H1 (cell line): Measurements from ENCODE around the gene BASP1.

ENCODE experiments used
- CHD1 ChIP-seq: IDR thresholded peaks from 2 replicates; pipeline ENCODE4 v1.6.1; 2012; ENCODE audit warnings: low read depth, low read length, improper control_type of control experiment
- CTCF ChIP-seq, 3 experiments: IDR thresholded peaks; 1 replicate in 2 of 3; 2 replicates in 1 of 3; pipeline versions ENCODE4 v1.5.1 to v1.6.1; 2011; ENCODE audit warnings: low read length in 3 of 3, mild to moderate bottlenecking in 3 of 3, inconsistent platforms in 2 of 3, low read depth in 1 of 3, moderate library complexity in 1 of 3; ENCODE audit not compliant: insufficient read depth in 1 of 3; ENCODE audit errors: control extremely low read depth in 1 of 3
- EP300 ChIP-seq, 2 experiments: IDR thresholded peaks; 1 replicate in 1 of 2; 2 replicates in 1 of 2; pipeline ENCODE4 v1.6.1; 2011 to 2012; ENCODE audit warnings: low read depth in 2 of 2, low read length in 2 of 2, mild to moderate bottlenecking in 2 of 2, borderline replicate concordance in 1 of 2, inconsistent platforms in 1 of 2, moderate library complexity in 1 of 2
- GTF2F1 ChIP-seq: IDR thresholded peaks from 2 replicates; pipeline ENCODE4 v1.6.1; 2012; ENCODE audit warnings: low read depth, low read length, improper control_type of control experiment, borderline replicate concordance
- SP1 ChIP-seq: IDR thresholded peaks from 2 replicates; pipeline ENCODE4 v1.6.1; 2011; ENCODE audit warnings: low read depth, low read length
- TAF1 ChIP-seq: IDR thresholded peaks from 2 replicates; pipeline ENCODE4 v1.6.1; 2011; ENCODE audit warnings: mild to moderate bottlenecking, low read depth, low read length
- TEAD4 ChIP-seq: IDR thresholded peaks from 2 replicates; pipeline ENCODE4 v1.6.1; 2012; ENCODE audit warnings: low read depth, low read length, inconsistent platforms, mixed read lengths

GRCh38 chr5:17305964-17306725 is 88.7 kb downstream of the BASP1 start:
- TF ChIP-seq CHD1, result no peak
- TF ChIP-seq SP1, result no peak
- no peak for TF ChIP-seq TEAD4
- TF ChIP-seq TAF1, result no peak
- TF ChIP-seq CTCF (IDR thresholded peaks at IDR 0.05; ENCODE audit: control extremely low read depth in 1 of 3, insufficient read depth in 1 of 3, low read depth in 1 of 3, low read length in 3 of 3), result no peak
- TF ChIP-seq EP300 (IDR thresholded peaks at IDR 0.05; ENCODE audit: borderline replicate concordance in 1 of 2, low read depth in 2 of 2, low read length in 2 of 2), result no peak
- TF ChIP-seq GTF2F1, result no peak
